Esophagus squamous epithelium (tissue), 5 donors: Measurements from ENCODE around the gene RPLP1. TPM values are rescaled to one million over a fixed set of nuclear protein-coding genes. Genes with fewer than 3 reads are reported as not detected.
A peak's percentile ranks its signal among the peaks of the same experiment; 100 is the strongest.
"Not testable (repeated sequence)": the region's sequence is repeated elsewhere in the genome, so short reads cannot be mapped to it uniquely, and the experiment has no call there.

Source experiments
- DNase-seq: peaks from one replicate; lab custom pipeline; 2025; lab: John Stamatoyannopoulos, UW
- H3K27ac ChIP-seq, 4 donors: fragments of 200-600 bp; sonication (generic); one replicate each; pipeline ENCODE4 v1.5.1; 2016 to 2019; ENCODE audit warnings: mild to moderate bottlenecking in 1 of 4
- H3K27me3 ChIP-seq, 4 donors: fragments of 200-600 bp; sonication (generic); 1 replicate in 3 of 4; 2 replicates in 1 of 4; pipeline versions ENCODE4 v1.5.1 to v1.6.0; 2017 to 2021; ENCODE audit warnings: antibody characterized with exemption in 1 of 4
- H3K36me3 ChIP-seq, 3 donors: fragments of 200-600 bp; sonication (generic); one replicate each; pipeline ENCODE4 v1.5.1; 2016 to 2019
- H3K4me1 ChIP-seq, 3 donors: fragments of 200-600 bp; sonication (generic); one replicate each; pipeline ENCODE4 v1.5.1; 2017 to 2019
- H3K4me3 ChIP-seq, 4 donors: fragments of 200-600 bp; sonication (generic); 1 replicate in 3 of 4; 2 replicates in 1 of 4; pipeline ENCODE4 v1.5.1; 2016 to 2019; ENCODE audit warnings: mild to moderate bottlenecking in 2 of 4, moderate library complexity in 1 of 4
- H3K9me3 ChIP-seq, 3 donors: fragments of 200-600 bp; sonication (generic); one replicate each; pipeline ENCODE4 v1.5.1; 2016 to 2019
- CTCF ChIP-seq, 6 experiments: fragments of 450-650 bp in 4 of 6; fragments of 200-600 bp in 2 of 6; sonication (generic) in 2 of 6; IDR thresholded peaks; one replicate each; pipeline ENCODE4 v1.5.1; 2016 to 2019; ENCODE audit warnings: antibody characterized with exemption in 6 of 6, mild to moderate bottlenecking in 4 of 6, moderate library complexity in 4 of 6
- POLR2A ChIP-seq, 4 donors: fragments of 450-650 bp; IDR thresholded peaks; one replicate each; pipeline ENCODE4 v1.6.1; 2017; ENCODE audit warnings: antibody characterized with exemption in 4 of 4, mild to moderate bottlenecking in 4 of 4, moderate library complexity in 3 of 4
- WGBS, 2 donors: methylation state at CpG; one replicate each; pipeline ENCODE4 v1.1.5; 2018; 5-methylcytosine and 5-hydroxymethylcytosine counted together
- intact Hi-C: fragments of 100-400 bp; cut with DNase I; formaldehyde crosslinking; loops from one replicate; pipeline ENCODE4 v1.15.0; 2022
- total RNA-seq, 4 donors: library from RNA; depleted of rRNA; stranded (reverse); fragments of >200 nt; gene quantifications; one replicate each; pipeline ENCODE4 v1.1.0, GENCODE V29; 2016
- donor health status: DM: yes; HTN: yes; CAD: no.

Gene RPLP1
- total RNA-seq, 4 donors from 2014 or later = 358 to 1,172 (median 586) TPM

- H3K27ac ChIP-seq = no peak overlapping the region
- WGBS, 2 donors = 94 to 100% methylated on average over 2 of the region's 2 CpGs
- DNase-seq = no peak
- H3K9me3 ChIP-seq = no peaks in the 10 kb centered on the region
- H3K4me1 ChIP-seq = peaks cover 0 to 9% (median 3%) of the 10 kb centered on the region in 3 donors
- intact Hi-C loops = no loop called here
- no peak overlapping the region for H3K4me3 ChIP-seq
- no peaks in the 10 kb centered on the region for H3K27me3 ChIP-seq
- peaks cover 0 to 9% (median 0%) of the 10 kb centered on the region in 3 donors for H3K36me3 ChIP-seq
- TF ChIP-seq CTCF (IDR thresholded peaks at IDR 0.05) (no peak), POLR2A (IDR thresholded peaks at IDR 0.05) (no peak)
Observed at GRCh38 chr15:69446953-69447352, 5.7 kb upstream of the RPLP1 start.

DNA sequence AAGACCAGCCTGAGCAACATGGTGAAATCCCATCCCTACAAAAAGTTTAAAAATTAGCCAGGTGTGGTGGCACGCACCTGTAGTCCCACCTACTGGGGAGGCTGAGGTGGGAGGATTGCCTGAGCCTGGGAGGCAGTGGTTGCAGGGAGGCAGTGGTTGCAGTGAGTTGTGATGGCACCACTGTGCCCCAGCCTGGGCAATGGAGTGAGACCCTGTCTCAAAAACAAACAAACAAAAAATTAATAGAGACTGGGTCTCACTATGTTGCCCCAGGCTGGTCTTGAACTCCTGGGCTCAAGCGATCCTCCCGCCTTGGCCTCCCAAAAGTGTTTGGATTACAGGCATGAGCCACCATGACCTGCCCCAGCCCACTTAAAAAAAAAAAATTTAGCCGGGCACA, 2.4 kb upstream of the RPLP1 start:
- 94 to 96% methylated on average over 2 to 4 of the region's 4 CpGs for WGBS, 2 donors

GRCh38 chr15:69450968-69451695, 1.5 kb upstream of the RPLP1 start:
- H3K36me3 ChIP-seq = peaks cover 5 to 27% (median 11%) of the 10 kb centered on the region in 3 donors
- peak overlapping the region in 2 of 4 donors; percentile 96 for H3K27ac ChIP-seq
- 85% methylated on average over 12 of the region's 12 CpGs for WGBS, 2 donors
- no peaks in the 10 kb centered on the region for H3K9me3 ChIP-seq
- no peak for TF ChIP-seq POLR2A (IDR thresholded peaks at IDR 0.05)
- no peak for TF ChIP-seq CTCF (IDR thresholded peaks at IDR 0.05)
- H3K27me3 ChIP-seq = no peaks in the 10 kb centered on the region
- H3K4me3 ChIP-seq = no peak overlapping the region
- DNase-seq = no peak
- peaks cover 6 to 40% (median 26%) of the 10 kb centered on the region in 3 donors for H3K4me1 ChIP-seq
- intact Hi-C loops = no loop called here

More for the DNA sequence above, 2.4 kb upstream of the RPLP1 start:
- H3K4me3 ChIP-seq, intact Hi-C loops, H3K9me3 ChIP-seq, H3K27me3 ChIP-seq, DNase-seq, H3K27ac ChIP-seq: not testable (repeated sequence)
- peaks cover 6 to 32% (median 21%) of the 10 kb centered on the region in 3 donors for H3K4me1 ChIP-seq
- H3K36me3 ChIP-seq = peaks cover 0 to 18% (median 5%) of the 10 kb centered on the region in 3 donors

- intact Hi-C loops = no loop called here
- Histone ChIP-seq H3K36me3 (peaks cover 12 to 28% (median 21%) of the 10 kb centered on the region in 3 donors), H3K4me1 (peaks cover 6 to 49% (median 26%) of the 10 kb centered on the region in 3 donors), H3K9me3 (no peaks in the 10 kb centered on the region), H3K27me3 (no peaks in the 10 kb centered on the region), H3K27ac (peak overlapping the region; percentile 95 to 96 (median 96)), H3K4me3 (peak overlapping the region; percentile 84 to 97 (median 90))
- no peak for DNase-seq
- TF ChIP-seq POLR2A (IDR thresholded peaks at IDR 0.05) (no peak), CTCF (IDR thresholded peaks at IDR 0.05) (no peak)
- 18 to 27% methylated on average over 19 to 24 of the region's 32 CpGs for WGBS, 2 donors
Observed at GRCh38 chr15:69451951-69452691, 497 bp upstream of the RPLP1 start.

- H3K4me1 ChIP-seq = peaks cover 6 to 49% (median 26%) of the 10 kb centered on the region in 3 donors
- no peak overlapping the region for H3K27ac ChIP-seq
Observed at GRCh38 chr15:69454953-69455352, 2.3 kb downstream of the RPLP1 start.

More at GRCh38 chr15:69454953-69455352, 2.3 kb downstream of the RPLP1 start:
- WGBS, 2 donors = 29 to 47% methylated on average over 5 of the region's 5 CpGs
- Histone ChIP-seq H3K36me3 (peaks cover 12 to 38% (median 21%) of the 10 kb centered on the region in 3 donors), H3K4me3 (peak overlapping the region in 3 of 4 donors; percentile 84 to 94 (median 87)), H3K27me3 (no peaks in the 10 kb centered on the region), H3K9me3 (no peaks in the 10 kb centered on the region)
- TF ChIP-seq CTCF (IDR thresholded peaks at IDR 0.05) (no peak), POLR2A (IDR thresholded peaks at IDR 0.05) (no peak)
- DNase-seq = no peak
- intact Hi-C loops = no loop called here
